ENCODE results near the gene RPTOR. TPM values are rescaled to one million over a fixed set of nuclear protein-coding genes. Genes with fewer than 3 reads are reported as not detected.

RPTOR gene
- total RNA-seq, 6 donors from 2014 or later: 26.8 to 109 (median 36.8) TPM

DNA sequence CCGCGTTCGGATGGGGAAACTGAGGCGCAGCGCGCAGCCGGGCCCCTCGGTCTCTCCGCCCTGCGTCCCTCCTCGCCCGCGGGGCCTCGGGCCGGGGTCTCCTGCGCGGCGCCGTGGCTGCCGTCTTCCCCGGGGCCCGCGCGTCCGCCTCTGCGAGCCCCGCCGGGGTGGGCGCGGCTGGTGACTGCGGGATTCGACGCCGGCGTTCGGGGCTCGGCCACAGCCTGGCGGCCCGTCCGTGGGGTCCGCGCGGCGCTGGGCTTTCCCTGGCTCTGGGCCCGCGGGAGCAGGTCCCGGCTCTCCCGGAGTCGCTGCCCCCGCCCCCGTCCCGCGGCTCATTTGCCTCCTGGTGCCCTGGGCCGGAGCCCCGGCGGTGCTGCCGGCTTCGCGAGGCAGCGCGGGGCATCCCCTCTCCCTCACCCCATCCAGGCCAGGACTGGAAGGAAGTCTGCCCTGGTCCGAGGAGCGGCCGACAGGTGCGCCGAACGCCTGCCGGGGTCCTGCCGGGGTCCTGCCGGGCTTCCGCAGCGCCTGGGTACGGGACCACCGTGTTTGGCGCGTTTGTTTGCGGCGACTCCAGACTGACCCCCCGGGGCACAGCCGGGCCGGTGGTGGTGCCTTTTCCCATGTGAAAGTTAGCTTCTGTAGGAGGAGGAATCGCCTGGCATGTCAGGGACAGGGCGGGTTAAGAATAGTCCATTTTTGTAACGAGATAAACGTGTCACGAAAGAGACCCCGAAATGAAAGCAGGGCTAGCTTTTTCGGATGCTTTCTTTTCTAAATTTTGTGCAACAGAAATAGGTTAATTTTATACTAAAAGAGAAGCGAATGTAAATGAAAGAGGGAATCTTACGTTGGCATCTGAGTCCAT lies 447.7 kb downstream of the RPTOR start:
- Histone ChIP-seq H3K27ac (peak overlapping the region; percentile 66 to 90 (median 76)), H3K4me1 (peaks cover 19 to 62% (median 41%) of the 10 kb centered on the region in 4 donors), H3K4me3 (peak overlapping the region; percentile 67 to 99 (median 96)), H3K36me3 (peaks cover 4 to 28% (median 26%) of the 10 kb centered on the region in 4 donors), H3K9me3 (no peaks in the 10 kb centered on the region), H3K27me3 (no peaks in the 10 kb centered on the region)
- peak in 1 of 2 donors; percentile 89 for DNase-seq
- peak in 1 of 2 donors; percentile 35 for ATAC-seq (ENCODE audit: low FRiP score in 2 of 2)
- TF ChIP-seq POLR2A (IDR thresholded peaks at IDR 0.05) (no peak), EP300 (IDR thresholded peaks at IDR 0.05) (no peak), POLR2AphosphoS5 (IDR thresholded peaks at IDR 0.05) (no peak)
- TF ChIP-seq, protein P1, sequence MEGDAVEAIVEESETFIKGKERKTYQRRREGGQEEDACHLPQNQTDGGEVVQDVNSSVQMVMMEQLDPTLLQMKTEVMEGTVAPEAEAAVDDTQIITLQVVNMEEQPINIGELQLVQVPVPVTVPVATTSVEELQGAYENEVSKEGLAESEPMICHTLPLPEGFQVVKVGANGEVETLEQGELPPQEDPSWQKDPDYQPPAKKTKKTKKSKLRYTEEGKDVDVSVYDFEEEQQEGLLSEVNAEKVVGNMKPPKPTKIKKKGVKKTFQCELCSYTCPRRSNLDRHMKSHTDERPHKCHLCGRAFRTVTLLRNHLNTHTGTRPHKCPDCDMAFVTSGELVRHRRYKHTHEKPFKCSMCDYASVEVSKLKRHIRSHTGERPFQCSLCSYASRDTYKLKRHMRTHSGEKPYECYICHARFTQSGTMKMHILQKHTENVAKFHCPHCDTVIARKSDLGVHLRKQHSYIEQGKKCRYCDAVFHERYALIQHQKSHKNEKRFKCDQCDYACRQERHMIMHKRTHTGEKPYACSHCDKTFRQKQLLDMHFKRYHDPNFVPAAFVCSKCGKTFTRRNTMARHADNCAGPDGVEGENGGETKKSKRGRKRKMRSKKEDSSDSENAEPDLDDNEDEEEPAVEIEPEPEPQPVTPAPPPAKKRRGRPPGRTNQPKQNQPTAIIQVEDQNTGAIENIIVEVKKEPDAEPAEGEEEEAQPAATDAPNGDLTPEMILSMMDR (IDR thresholded peaks at IDR 0.05): no peak
- 9 to 14% methylated on average over 18 to 23 of the region's 90 CpGs for WGBS, 2 donors

DNA sequence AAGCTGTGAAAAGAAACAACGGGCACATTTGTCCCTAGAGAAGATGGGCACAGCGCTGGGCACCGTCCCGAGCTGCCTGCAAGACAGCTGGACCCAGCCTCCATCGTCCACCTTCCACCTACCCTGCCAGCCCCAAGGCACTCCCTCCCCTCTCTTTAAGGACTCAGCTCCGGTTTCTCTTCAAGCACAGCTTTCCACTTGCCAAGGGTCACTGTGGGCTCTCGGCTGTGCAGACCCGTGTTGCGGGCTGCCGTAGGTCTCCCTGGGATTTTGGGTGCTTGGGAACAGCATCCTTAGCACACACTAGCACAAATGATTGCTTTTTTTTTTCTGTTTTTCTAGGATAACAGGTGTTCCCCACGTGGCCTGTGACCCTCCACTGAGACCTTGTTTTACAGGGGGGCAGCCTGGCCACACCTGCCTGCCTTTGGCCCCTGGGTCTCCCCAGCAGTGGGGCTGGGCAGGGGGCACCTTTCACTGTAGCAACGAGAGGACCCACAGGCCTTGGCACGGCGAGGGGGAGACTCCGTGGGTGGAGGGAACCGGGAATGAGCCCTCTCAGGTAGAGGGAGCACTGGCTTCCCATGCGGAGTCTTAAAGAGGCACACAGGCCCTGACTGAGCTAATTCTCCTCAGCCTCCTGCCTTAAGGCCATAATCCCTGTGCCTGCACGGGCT lies 448.4 kb downstream of the RPTOR start:
- peak overlapping the region in 3 of 4 donors; percentile 94 to 99 (median 97) for H3K4me3 ChIP-seq

DNA sequence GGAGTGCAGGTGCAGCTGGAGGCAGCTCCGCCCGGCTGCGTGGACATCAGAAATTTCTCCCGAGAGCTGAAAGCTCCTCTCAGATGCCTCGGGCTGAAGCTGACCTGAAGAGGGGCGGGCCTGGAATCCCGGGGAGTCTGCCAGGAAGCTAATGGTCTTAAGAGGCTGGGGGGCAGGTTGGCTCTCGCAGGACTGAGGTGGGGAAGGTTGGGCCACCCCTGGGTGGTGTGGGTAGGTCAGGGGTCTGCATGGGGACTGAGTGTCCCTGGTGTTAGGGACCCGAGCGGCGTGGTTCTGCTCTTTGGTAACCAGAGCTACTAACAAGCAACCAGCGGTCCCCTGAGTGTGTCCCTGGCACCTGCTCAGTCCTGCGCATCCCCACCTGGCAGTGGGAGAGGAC lies 450.5 kb downstream of the RPTOR start:
- ATAC-seq (ENCODE audit: low FRiP score in 2 of 2): no peak
- H3K36me3 ChIP-seq: peaks cover 10 to 57% (median 54%) of the 10 kb centered on the region in 4 donors
- DNase-seq: no peak

More for the DNA sequence above, 448.4 kb downstream of the RPTOR start:
- no peak for ATAC-seq (ENCODE audit: low FRiP score in 2 of 2)
- DNase-seq: peak; percentile 44 to 71
- TF ChIP-seq POLR2AphosphoS5 (IDR thresholded peaks at IDR 0.05) (no peak), EP300 (IDR thresholded peaks at IDR 0.05) (no peak), POLR2A (IDR thresholded peaks at IDR 0.05) (no peak)
- TF ChIP-seq, protein P1 (IDR thresholded peaks at IDR 0.05): no peak
- Histone ChIP-seq H3K4me1 (peaks cover 19 to 62% (median 41%) of the 10 kb centered on the region in 4 donors), H3K36me3 (peaks cover 4 to 36% (median 34%) of the 10 kb centered on the region in 4 donors), H3K27ac (no peak overlapping the region), H3K9me3 (no peaks in the 10 kb centered on the region), H3K27me3 (no peaks in the 10 kb centered on the region)
- WGBS, 2 donors: 49 to 50% methylated on average over 11 to 18 of the region's 18 CpGs

DNA sequence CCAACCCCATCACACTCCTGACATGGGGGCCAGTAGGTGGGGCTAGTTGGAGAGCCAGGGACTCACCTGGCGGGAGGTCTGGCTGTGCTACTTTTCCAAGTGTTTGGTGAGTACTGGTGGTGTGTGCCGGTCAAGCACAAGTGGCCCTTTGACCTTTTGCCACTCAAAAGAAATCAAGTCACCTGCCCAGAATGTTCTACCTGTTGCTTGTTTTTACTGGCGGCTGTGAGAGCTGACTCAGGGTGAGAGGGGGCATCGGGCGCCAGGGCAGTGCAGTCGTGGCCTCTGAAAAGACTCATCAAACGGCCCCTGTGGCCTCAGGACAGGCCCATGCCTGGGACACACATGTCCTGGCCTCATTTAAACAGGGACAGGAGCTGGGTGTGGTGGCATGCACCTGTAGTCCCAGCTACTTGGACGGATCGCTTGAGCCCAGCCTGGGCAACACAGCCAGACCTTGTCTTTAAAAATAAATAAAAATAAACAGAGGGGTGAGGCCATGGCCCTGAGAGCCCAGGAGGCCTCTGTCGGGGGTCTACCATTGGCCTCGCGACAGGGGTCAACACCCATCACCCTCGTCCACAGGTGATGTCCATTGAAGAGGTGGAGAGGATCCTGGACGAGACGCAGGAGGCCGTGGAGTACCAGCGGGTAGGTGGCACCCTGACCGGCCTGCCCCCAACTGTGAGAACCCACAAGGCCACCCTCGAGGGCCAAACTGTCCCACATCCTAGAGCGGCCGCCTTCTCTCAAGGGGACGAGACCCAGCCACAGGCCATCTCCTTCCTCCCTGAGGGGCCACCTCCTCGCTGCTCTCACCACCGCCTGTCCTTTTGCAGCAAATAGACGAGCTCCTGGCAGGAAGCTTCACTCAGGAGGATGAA lies 452.0 kb downstream of the RPTOR start:
- no peaks in the 10 kb centered on the region for H3K9me3 ChIP-seq
- H3K4me3 ChIP-seq: no peak overlapping the region
- peak in 1 of 2 donors; percentile 76 for DNase-seq
- H3K27ac ChIP-seq: peak overlapping the region in 3 of 4 donors; percentile 27 to 62 (median 48)
- peak in 1 of 2 donors; percentile 23 for ATAC-seq (ENCODE audit: low FRiP score in 2 of 2)
- WGBS, 2 donors: 87 to 91% methylated on average over 5 to 25 of the region's 25 CpGs
- H3K4me1 ChIP-seq: peaks cover 17 to 47% (median 26%) of the 10 kb centered on the region in 4 donors
- H3K27me3 ChIP-seq: no peaks in the 10 kb centered on the region
- H3K36me3 ChIP-seq: peaks cover 10 to 64% (median 57%) of the 10 kb centered on the region in 4 donors
- TF ChIP-seq POLR2A (IDR thresholded peaks at IDR 0.05) (no peak), EP300 (IDR thresholded peaks at IDR 0.05) (no peak), POLR2AphosphoS5 (IDR thresholded peaks at IDR 0.05) (no peak)
- TF ChIP-seq, protein P1 (IDR thresholded peaks at IDR 0.05): no peak

More for the DNA sequence above, 450.5 kb downstream of the RPTOR start:
- H3K27ac ChIP-seq: peak overlapping the region in 1 of 4 donors; percentile 30
- 92 to 94% methylated on average over 12 to 13 of the region's 13 CpGs for WGBS, 2 donors
- no peaks in the 10 kb centered on the region for H3K27me3 ChIP-seq
- H3K4me1 ChIP-seq: peaks cover 14 to 51% (median 29%) of the 10 kb centered on the region in 4 donors
- TF ChIP-seq EP300 (IDR thresholded peaks at IDR 0.05) (no peak), POLR2AphosphoS5 (IDR thresholded peaks at IDR 0.05) (no peak), POLR2A (IDR thresholded peaks at IDR 0.05) (no peak)
- TF ChIP-seq, protein P1 (IDR thresholded peaks at IDR 0.05): no peak
- no peaks in the 10 kb centered on the region for H3K9me3 ChIP-seq
- H3K4me3 ChIP-seq: no peak overlapping the region

Measured in upper lobe of left lung (tissue), 6 donors.